DOHH2 (cell line): Measurements from ENCODE around the gene PCDH8.

Experiments used
- H3F3A ChIP-seq: fragments of 200-600 bp; sonication (generic), shearing (Covaris generic); 2 replicates; pipeline ENCODE4 v1.6.0; 2016; ENCODE audit warnings: antibody characterized with exemption, mild to moderate bottlenecking; ENCODE audit not compliant: control insufficient read depth, insufficient read depth
- H3K27ac ChIP-seq: fragments of 200-600 bp; sonication (generic); 2 replicates; pipeline ENCODE4 v1.5.1; 2014; ENCODE audit warnings: low read depth, mild to moderate bottlenecking, low read length, moderate library complexity
- H3K27me3 ChIP-seq: fragments of 200-600 bp; sonication (generic); 2 replicates; pipeline ENCODE4 v1.6.1; 2014; ENCODE audit warnings: mild to moderate bottlenecking, low read length, mixed read lengths; ENCODE audit not compliant: control insufficient read depth
- H3K36me3 ChIP-seq: fragments of 200-600 bp; sonication (generic); 2 replicates; pipeline ENCODE4 v1.6.1; 2014; ENCODE audit warnings: mild to moderate bottlenecking, low read length, moderate library complexity, mixed read lengths; ENCODE audit not compliant: control insufficient read depth
- H3K4me1 ChIP-seq: fragments of 200-600 bp; sonication (generic); 2 replicates; pipeline ENCODE4 v1.6.1; 2014; ENCODE audit warnings: mild to moderate bottlenecking, low read length, mixed read lengths; ENCODE audit not compliant: control insufficient read depth
- H3K4me2 ChIP-seq: fragments of 200-600 bp; sonication (generic); 2 replicates; pipeline ENCODE4 v1.6.0; 2014; ENCODE audit warnings: mild to moderate bottlenecking, low read length, moderate library complexity
- H3K4me3 ChIP-seq: fragments of 200-600 bp; sonication (generic); 2 replicates; pipeline ENCODE4 v1.5.1; 2014; ENCODE audit warnings: mild to moderate bottlenecking, low read length, mixed read lengths
- H3K79me2 ChIP-seq: fragments of 200-600 bp; sonication (generic); 2 replicates; pipeline ENCODE4 v1.6.1; 2014; ENCODE audit warnings: mild to moderate bottlenecking, low read length, mixed read lengths; ENCODE audit not compliant: control insufficient read depth
- H3K9me2 ChIP-seq: fragments of 200-600 bp; sonication (generic); replicated peaks from 2 replicates; pipeline ENCODE4 v1.6.1; 2014; ENCODE audit warnings: mild to moderate bottlenecking, low read length, mixed read lengths; ENCODE audit not compliant: control insufficient read depth
- H3K9me3 ChIP-seq: fragments of 200-600 bp; sonication (generic); 2 replicates; pipeline ENCODE4 v1.6.1; 2014; ENCODE audit warnings: antibody characterized with exemption, low read length, mixed read lengths; ENCODE audit not compliant: control insufficient read depth, insufficient read depth
- H4K20me1 ChIP-seq: fragments of 200-600 bp; sonication (generic); 2 replicates; pipeline ENCODE4 v1.6.0; 2014; ENCODE audit warnings: low read depth, mild to moderate bottlenecking, antibody characterized with exemption, low read length, moderate library complexity; ENCODE audit not compliant: control insufficient read depth, insufficient read depth
- EZH2phosphoT487 ChIP-seq: fragments of 200-600 bp; sonication (generic); IDR thresholded peaks from 2 replicates; pipeline ENCODE4 v1.6.1; 2017; ENCODE audit warnings: borderline replicate concordance, mild to moderate bottlenecking, antibody characterized with exemption, low read length, moderate library complexity, mixed read lengths
- TF ChIP-seq, protein P1 (sequence below): fragments of 200-600 bp; sonication (generic); IDR thresholded peaks from one replicate; pipeline ENCODE4 v1.5.1; 2014; ENCODE audit warnings: antibody characterized with exemption, mild to moderate bottlenecking, low read depth, low read length; ENCODE audit not compliant: poor library complexity, severe bottlenecking

The PCDH8 gene

DNA sequence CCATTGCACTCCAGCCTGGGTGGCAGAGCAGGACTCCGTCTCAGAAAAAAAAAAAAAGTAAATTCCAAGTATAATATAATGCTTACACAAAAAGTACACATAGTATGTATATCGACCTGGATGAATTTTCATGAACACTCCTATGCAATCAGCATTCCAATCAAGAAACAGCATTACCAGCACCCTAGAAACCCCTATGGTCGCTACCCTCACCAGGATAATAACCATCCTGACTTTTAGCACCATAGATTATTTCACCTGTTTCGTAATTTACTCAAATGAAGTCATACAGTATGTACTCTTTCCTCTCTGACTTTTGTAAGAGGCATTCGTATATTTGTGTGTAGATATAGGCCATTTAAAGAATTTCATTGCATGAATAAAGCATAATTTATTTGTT is 47.6 kb downstream of the PCDH8 start:
- no peaks in the 10 kb centered on the region for H3K9me2 ChIP-seq
- peaks cover 2% of the 10 kb centered on the region; the same call in 1 of the 2 replicates for H3K27me3 ChIP-seq
- H3F3A ChIP-seq, result no peaks in the 10 kb centered on the region
- no peaks in the 10 kb centered on the region for H3K4me1 ChIP-seq
- H4K20me1 ChIP-seq, result no peaks in the 10 kb centered on the region
- no peak overlapping the region for H3K27ac ChIP-seq
- no peak overlapping the region for H3K4me3 ChIP-seq
- no peaks in the 10 kb centered on the region for H3K36me3 ChIP-seq
- no peaks in the 10 kb centered on the region for H3K79me2 ChIP-seq
- H3K9me3 ChIP-seq, result no peaks in the 10 kb centered on the region
- H3K4me2 ChIP-seq, result no peak overlapping the region
- TF ChIP-seq, protein P1, sequence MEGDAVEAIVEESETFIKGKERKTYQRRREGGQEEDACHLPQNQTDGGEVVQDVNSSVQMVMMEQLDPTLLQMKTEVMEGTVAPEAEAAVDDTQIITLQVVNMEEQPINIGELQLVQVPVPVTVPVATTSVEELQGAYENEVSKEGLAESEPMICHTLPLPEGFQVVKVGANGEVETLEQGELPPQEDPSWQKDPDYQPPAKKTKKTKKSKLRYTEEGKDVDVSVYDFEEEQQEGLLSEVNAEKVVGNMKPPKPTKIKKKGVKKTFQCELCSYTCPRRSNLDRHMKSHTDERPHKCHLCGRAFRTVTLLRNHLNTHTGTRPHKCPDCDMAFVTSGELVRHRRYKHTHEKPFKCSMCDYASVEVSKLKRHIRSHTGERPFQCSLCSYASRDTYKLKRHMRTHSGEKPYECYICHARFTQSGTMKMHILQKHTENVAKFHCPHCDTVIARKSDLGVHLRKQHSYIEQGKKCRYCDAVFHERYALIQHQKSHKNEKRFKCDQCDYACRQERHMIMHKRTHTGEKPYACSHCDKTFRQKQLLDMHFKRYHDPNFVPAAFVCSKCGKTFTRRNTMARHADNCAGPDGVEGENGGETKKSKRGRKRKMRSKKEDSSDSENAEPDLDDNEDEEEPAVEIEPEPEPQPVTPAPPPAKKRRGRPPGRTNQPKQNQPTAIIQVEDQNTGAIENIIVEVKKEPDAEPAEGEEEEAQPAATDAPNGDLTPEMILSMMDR, result no peak
- no peak for TF ChIP-seq EZH2phosphoT487

DNA sequence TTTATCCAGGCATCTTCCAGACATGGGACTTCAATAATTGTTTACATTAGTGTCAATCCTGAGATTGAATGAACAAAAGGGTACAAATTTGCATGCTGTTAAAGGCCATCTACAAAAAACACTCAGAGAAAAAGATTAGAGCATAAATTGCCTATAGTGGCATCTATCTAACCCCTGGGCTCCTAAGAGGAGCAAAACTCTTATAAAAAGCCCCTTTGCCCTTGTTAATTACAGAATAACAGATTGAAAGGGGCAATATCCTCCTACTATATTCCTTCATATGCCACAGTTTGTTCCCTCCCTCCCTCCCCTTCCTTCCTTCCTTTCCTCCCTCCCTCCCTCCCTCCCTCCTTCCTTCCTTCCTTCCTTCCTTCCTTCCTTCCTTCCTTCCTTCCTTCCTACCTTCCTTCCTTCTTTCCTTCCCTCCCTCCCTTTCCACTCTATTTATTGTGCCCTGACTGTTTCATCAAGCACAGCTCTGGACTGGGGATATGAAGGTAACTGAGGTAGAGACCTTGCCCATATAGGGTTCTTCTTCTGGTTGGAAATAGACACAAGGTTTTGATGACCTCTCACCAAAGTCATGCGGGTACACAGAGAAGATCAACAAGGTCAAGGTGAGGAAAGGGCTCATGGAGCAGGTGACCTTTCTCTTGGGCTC is 49.5 kb downstream of the PCDH8 start:
- H3K79me2 ChIP-seq, result no peaks in the 10 kb centered on the region
- H3K9me2 ChIP-seq, result no peaks in the 10 kb centered on the region
- no peak overlapping the region for H3K27ac ChIP-seq
- no peaks in the 10 kb centered on the region for H3K9me3 ChIP-seq
- H3K36me3 ChIP-seq, result no peaks in the 10 kb centered on the region
- H3K27me3 ChIP-seq, result no peaks in the 10 kb centered on the region
- no peak overlapping the region for H3K4me2 ChIP-seq
- no peak for TF ChIP-seq EZH2phosphoT487
- TF ChIP-seq, protein P1, result no peak
- no peaks in the 10 kb centered on the region for H4K20me1 ChIP-seq
- no peaks in the 10 kb centered on the region for H3K4me1 ChIP-seq
- no peaks in the 10 kb centered on the region for H3F3A ChIP-seq
- H3K4me3 ChIP-seq, result no peak overlapping the region

- H3K4me2 ChIP-seq, result no peak overlapping the region
- no peaks in the 10 kb centered on the region for H3K79me2 ChIP-seq
- H3K9me2 ChIP-seq, result no peaks in the 10 kb centered on the region
- H3K9me3 ChIP-seq, result no peaks in the 10 kb centered on the region
- no peaks in the 10 kb centered on the region for H3K4me1 ChIP-seq
- H3K27me3 ChIP-seq, result no peaks in the 10 kb centered on the region
- TF ChIP-seq, protein P1, result no peak
- TF ChIP-seq EZH2phosphoT487, result no peak
- no peaks in the 10 kb centered on the region for H3F3A ChIP-seq
- H3K4me3 ChIP-seq, result no peak overlapping the region
- H4K20me1 ChIP-seq, result no peaks in the 10 kb centered on the region
- no peaks in the 10 kb centered on the region for H3K36me3 ChIP-seq
- H3K27ac ChIP-seq, result no peak overlapping the region
Observed at GRCh38 chr13:52797176-52797575, 51.3 kb downstream of the PCDH8 start.
